Adrenal gland (tissue), 12 donors: Measurements from ENCODE around the gene ZNF366. TPM values are rescaled to one million over a fixed set of nuclear protein-coding genes. Genes with fewer than 3 reads are reported as not detected.

Experiments
- DNase-seq, 7 donors: peaks; one replicate each; pipeline ENCODE4 v3.0.0-alpha.2; 2019 to 2020
- H3K27ac ChIP-seq, 5 donors: fragments of 200-600 bp; sonication (generic) in 4 of 5; 1 replicate in 3 of 5; 2 replicates in 2 of 5; pipeline versions ENCODE4 v1.5.1 to v1.8.0; 2016 to 2020; ENCODE audit warnings: mild to moderate bottlenecking in 1 of 5
- H3K27me3 ChIP-seq: fragments of 200-600 bp; 2 replicates; pipeline ENCODE4 v1.8.0; 2021
- H3K36me3 ChIP-seq, 2 donors: fragments of 200-600 bp; replicated peaks in 1 of 2; 1 replicate in 1 of 2; 2 replicates in 1 of 2; pipeline versions ENCODE4 v1.5.1 to v1.8.0; 2018 to 2022
- H3K4me1 ChIP-seq, 2 donors: fragments of 200-600 bp; replicated peaks in 1 of 2; 1 replicate in 1 of 2; 2 replicates in 1 of 2; pipeline versions ENCODE4 v1.5.1 to v1.8.0; 2018 to 2021
- H3K4me3 ChIP-seq, 4 donors: fragments of 200-600 bp; sonication (generic) in 3 of 4; one replicate each; pipeline ENCODE4 v1.5.1; 2016 to 2018
- H3K9me3 ChIP-seq, 3 donors: fragments of 200-600 bp; sonication (generic) in 1 of 3; replicated peaks in 1 of 3; 1 replicate in 2 of 3; 2 replicates in 1 of 3; pipeline versions ENCODE4 v1.5.1 to v1.8.0; 2016 to 2021
- POLR2A ChIP-seq, 2 donors: fragments of 450-650 bp; IDR thresholded peaks; one replicate each; pipeline ENCODE4 v1.6.1; 2017; ENCODE audit warnings: antibody characterized with exemption in 2 of 2, mild to moderate bottlenecking in 2 of 2, moderate library complexity in 1 of 2
- WGBS, 4 donors: extraction: QIAGEN DNeasy Blood & Tissue Kit in 2 of 4; methylation state at CpG; one replicate each; pipeline versions ENCODE4 v1.1.5 to v1.1.7; 2013 to 2017; 5-methylcytosine and 5-hydroxymethylcytosine counted together
- intact Hi-C, 2 donors: fragments of 100-400 bp; cut with DNase I; formaldehyde crosslinking; loops; one replicate each; pipeline versions ENCODE4 v1.14.1 to v1.15.0; 2022 to 2023
- polyA plus RNA-seq, 3 donors: library from polyadenylated mRNA; stranded (reverse); fragments of 200-250 nt in 2 of 3; fragments of 350-450 nt in 1 of 3; fragmentation: Illumina TruSeq in 1 of 3; extraction: RNeasy Lipid Tissue Mini Kit (QIAGEN cat#74804) in 1 of 3; gene quantifications; one replicate each; pipeline ENCODE4 v1.2.3, GENCODE V29; 2013 to 2014
- total RNA-seq, 9 donors: library from RNA; depleted of rRNA in 4 of 9; stranded (reverse); fragments of >200 nt in 4 of 9; fragments of 120-200 nt in 1 of 9; fragmentation: NEBNext Ultra II Directional in 1 of 9; extraction: Animal tissue kit (Norgen Biotek cat#: 25700) in 1 of 9; gene quantifications; one replicate each; pipeline versions ENCODE4 v1.1.0 to v1.2.4, GENCODE V29; 2013 to 2023
- TF ChIP-seq, protein P1 (sequence below), 6 experiments: fragments of 450-650 bp in 4 of 6; fragments of 200-600 bp in 2 of 6; sonication (generic) in 1 of 6; IDR thresholded peaks; 1 replicate in 5 of 6; 2 replicates in 1 of 6; pipeline versions ENCODE4 v1.5.1 to v1.8.0; 2016 to 2021; ENCODE audit warnings: antibody characterized with exemption in 6 of 6, mild to moderate bottlenecking in 2 of 6, moderate library complexity in 1 of 6
- donor health status: healthy with polysubstance abuse.
- donor health status: Bipolar disorder and iron deficiency.
- donor health status: DM: yes; HTN: yes; CAD: no.
- donor health status: DM: no; HTN: no; CAD: no.
- donor health status: DM: no; HTN: no; CAD: no.
- donor health status: DM: yes; HTN: yes; CAD: no.

The ZNF366 gene
- total and polyA plus RNA-seq, 12 donors = 0.24 to 5.3 (median 2.6) TPM

DNA sequence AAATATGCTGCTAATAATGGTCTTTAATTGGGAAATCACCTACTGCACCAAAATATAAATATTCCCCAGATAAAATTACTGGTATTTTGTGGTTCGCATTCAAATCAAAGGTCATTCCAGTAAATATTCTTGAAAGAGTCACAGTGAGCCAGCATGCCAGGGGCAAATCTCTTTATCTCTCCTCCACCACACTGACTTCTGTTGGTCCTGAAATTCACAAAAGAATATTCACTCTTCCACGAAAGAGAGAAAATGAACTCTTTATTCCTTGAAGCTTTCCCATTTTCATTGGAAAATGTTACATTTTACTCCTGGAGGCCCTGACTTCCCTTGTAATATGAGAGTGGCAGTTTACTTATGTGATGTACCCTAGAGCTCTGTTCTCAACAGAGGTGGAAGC is 39.7 kb downstream of the ZNF366 start:
- Histone ChIP-seq H3K4me3 (no peak overlapping the region), H3K4me1 (peaks cover 0 to 34% of the 10 kb centered on the region in 2 donors), H3K27ac (no peak overlapping the region), H3K27me3 (no peaks in the 10 kb centered on the region), H3K36me3 (no peaks in the 10 kb centered on the region), H3K9me3 (no peaks in the 10 kb centered on the region)
- WGBS, 4 donors = 59 to 83% (median 71%) methylated on average over 2 of the region's 2 CpGs
- TF ChIP-seq, protein P1, sequence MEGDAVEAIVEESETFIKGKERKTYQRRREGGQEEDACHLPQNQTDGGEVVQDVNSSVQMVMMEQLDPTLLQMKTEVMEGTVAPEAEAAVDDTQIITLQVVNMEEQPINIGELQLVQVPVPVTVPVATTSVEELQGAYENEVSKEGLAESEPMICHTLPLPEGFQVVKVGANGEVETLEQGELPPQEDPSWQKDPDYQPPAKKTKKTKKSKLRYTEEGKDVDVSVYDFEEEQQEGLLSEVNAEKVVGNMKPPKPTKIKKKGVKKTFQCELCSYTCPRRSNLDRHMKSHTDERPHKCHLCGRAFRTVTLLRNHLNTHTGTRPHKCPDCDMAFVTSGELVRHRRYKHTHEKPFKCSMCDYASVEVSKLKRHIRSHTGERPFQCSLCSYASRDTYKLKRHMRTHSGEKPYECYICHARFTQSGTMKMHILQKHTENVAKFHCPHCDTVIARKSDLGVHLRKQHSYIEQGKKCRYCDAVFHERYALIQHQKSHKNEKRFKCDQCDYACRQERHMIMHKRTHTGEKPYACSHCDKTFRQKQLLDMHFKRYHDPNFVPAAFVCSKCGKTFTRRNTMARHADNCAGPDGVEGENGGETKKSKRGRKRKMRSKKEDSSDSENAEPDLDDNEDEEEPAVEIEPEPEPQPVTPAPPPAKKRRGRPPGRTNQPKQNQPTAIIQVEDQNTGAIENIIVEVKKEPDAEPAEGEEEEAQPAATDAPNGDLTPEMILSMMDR (IDR thresholded peaks at IDR 0.05) = no peak
- no peak for TF ChIP-seq POLR2A (IDR thresholded peaks at IDR 0.05)
- DNase-seq = no peak
- intact Hi-C loops = no loop called here

DNA sequence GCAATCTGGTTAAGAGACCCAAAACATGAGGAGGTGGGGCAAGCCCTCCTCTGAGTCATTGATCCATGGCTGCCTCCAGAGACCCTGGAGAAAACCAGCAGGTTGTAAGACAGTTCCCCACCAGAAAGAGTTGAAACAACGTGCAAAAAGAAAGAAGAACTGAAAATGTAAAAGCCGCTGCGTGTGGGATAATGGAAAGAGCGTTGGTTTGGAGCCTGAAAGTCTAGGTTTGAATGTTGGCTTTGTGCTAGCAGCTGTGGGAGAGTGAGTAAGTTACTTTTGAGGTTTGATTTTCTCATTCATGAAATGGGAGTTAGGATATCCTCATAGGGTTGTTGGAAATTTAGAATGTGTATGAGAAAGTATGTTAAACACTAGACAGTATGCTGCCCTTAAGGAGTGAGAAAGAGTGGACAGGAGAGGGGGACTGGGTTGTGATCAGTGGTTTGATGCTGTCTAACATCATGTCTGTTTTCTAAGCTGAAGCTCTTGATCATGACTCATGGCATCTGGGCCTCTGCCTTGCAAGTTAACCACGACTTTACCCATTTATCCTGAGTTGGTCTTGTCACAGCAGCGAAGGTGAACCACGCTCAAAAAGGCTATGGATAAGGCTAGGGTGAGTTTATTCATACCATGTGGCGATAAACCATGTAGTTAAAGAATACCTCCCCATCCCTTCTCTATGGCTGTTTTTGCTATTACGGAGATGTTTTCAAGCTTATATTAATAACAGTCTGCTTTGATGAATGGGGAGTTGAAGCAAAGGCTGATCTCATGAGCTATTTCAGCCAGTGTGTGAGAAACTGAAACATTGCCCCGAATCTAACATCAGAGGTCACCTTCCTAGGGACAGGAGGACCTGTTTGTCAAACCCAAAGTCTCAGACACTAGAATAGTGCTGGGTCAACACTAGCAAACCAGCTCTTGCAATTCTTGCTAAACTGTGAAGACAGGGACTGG is 41.3 kb downstream of the ZNF366 start:
- no peak for DNase-seq
- Histone ChIP-seq H3K27ac (peak overlapping the region in 1 of 5 donors; percentile 51), H3K4me3 (no peak overlapping the region), H3K36me3 (no peaks in the 10 kb centered on the region), H3K4me1 (peaks cover 0 to 26% of the 10 kb centered on the region in 2 donors), H3K27me3 (no peaks in the 10 kb centered on the region), H3K9me3 (no peaks in the 10 kb centered on the region)
- intact Hi-C loops = no loop called here
- 76 to 83% (median 80%) methylated on average over 10 of the region's 10 CpGs for WGBS, 4 donors
- TF ChIP-seq POLR2A (IDR thresholded peaks at IDR 0.05) = no peak
- TF ChIP-seq, protein P1 (IDR thresholded peaks at IDR 0.05) = no peak

DNA sequence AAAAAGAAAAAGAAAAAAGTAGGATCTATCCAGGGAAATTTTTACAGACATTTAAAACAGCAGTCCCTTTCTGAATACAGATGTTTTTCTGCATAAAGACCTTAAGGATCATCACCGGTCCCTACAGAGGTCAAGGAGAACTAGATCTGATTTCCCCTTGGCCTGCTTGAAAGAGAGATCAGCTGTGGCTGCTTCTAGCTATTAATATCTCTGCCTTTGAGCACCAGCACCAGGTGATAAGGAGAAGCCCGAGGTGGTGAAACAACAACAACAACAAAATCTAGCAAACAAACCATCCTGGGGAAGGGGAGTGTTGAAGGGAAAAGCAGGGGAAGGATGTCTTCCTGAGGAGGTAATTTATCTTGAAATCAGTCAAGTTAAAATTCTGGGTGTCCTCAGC is 42.1 kb downstream of the ZNF366 start:
- 30 to 41% (median 34%) methylated on average over 2 of the region's 2 CpGs for WGBS, 4 donors
- peaks cover 0 to 26% of the 10 kb centered on the region in 2 donors for H3K4me1 ChIP-seq
- H3K36me3 ChIP-seq = no peaks in the 10 kb centered on the region
- H3K27ac ChIP-seq = no peak overlapping the region
- no peaks in the 10 kb centered on the region for H3K9me3 ChIP-seq
- H3K27me3 ChIP-seq = no peaks in the 10 kb centered on the region
- no peak overlapping the region for H3K4me3 ChIP-seq
- no peak for DNase-seq
- intact Hi-C loops = no loop called here
- TF ChIP-seq, protein P1 (IDR thresholded peaks at IDR 0.05) = no peak
- no peak for TF ChIP-seq POLR2A (IDR thresholded peaks at IDR 0.05)

DNA sequence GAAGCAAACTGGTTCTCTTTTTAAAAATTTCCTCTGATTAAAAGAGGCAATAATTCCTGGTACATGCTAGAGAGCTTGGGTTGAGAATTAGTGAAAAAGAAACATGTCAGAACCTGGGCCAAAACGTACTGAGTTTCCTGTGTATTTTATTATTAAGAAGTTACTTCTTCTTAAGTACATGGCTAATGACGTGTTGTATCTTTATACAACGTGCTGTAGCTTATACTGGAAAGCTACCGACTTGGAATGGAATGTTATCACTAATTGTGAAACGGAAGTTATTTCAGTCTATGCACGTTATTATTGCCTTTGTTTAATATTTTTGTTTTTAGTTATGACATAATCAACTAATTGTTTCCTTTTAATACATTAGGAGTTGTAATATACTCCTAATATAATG is 43.1 kb downstream of the ZNF366 start:
- H3K4me3 ChIP-seq = no peak overlapping the region
- no peaks in the 10 kb centered on the region for H3K36me3 ChIP-seq
- intact Hi-C loops = no loop called here
- H3K27me3 ChIP-seq = no peaks in the 10 kb centered on the region
- TF ChIP-seq, protein P1 (IDR thresholded peaks at IDR 0.05) = no peak
- TF ChIP-seq POLR2A (IDR thresholded peaks at IDR 0.05) = no peak
- H3K4me1 ChIP-seq = peaks cover 0 to 23% of the 10 kb centered on the region in 2 donors
- no peaks in the 10 kb centered on the region for H3K9me3 ChIP-seq
- no peak overlapping the region for H3K27ac ChIP-seq
- DNase-seq = no peak
- WGBS, 4 donors = 67 to 76% (median 70%) methylated on average over 6 of the region's 6 CpGs
